ENCODE results near the gene SEZ6L. TPM values are rescaled to one million over a fixed set of nuclear protein-coding genes. Genes with fewer than 3 reads are reported as not detected.

Gene SEZ6L
- total and polyA plus RNA-seq, 12 donors: 0.17 to 16.3 (median 3.9) TPM; not detected in 1

GRCh38 chr22:26135806-26136205 is 33.5 kb upstream of the SEZ6L start:
- no peak for DNase-seq
- Histone ChIP-seq H3K27me3 (peaks cover 7% of the 10 kb centered on the region), H3K36me3 (replicated peaks in 1 of 2) (no peaks in the 10 kb centered on the region), H3K27ac (no peak overlapping the region), H3K4me3 (no peak overlapping the region), H3K4me1 (replicated peaks in 1 of 2) (no peaks in the 10 kb centered on the region), H3K9me3 (replicated peaks in 1 of 3) (no peaks in the 10 kb centered on the region)
- WGBS, 4 donors: 61 to 77% (median 72%) methylated on average over 2 of the region's 2 CpGs
- intact Hi-C loops (cut with DNase I): no loop called here
- TF ChIP-seq POLR2A (IDR thresholded peaks at IDR 0.05): no peak
- TF ChIP-seq, protein P1, sequence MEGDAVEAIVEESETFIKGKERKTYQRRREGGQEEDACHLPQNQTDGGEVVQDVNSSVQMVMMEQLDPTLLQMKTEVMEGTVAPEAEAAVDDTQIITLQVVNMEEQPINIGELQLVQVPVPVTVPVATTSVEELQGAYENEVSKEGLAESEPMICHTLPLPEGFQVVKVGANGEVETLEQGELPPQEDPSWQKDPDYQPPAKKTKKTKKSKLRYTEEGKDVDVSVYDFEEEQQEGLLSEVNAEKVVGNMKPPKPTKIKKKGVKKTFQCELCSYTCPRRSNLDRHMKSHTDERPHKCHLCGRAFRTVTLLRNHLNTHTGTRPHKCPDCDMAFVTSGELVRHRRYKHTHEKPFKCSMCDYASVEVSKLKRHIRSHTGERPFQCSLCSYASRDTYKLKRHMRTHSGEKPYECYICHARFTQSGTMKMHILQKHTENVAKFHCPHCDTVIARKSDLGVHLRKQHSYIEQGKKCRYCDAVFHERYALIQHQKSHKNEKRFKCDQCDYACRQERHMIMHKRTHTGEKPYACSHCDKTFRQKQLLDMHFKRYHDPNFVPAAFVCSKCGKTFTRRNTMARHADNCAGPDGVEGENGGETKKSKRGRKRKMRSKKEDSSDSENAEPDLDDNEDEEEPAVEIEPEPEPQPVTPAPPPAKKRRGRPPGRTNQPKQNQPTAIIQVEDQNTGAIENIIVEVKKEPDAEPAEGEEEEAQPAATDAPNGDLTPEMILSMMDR (IDR thresholded peaks at IDR 0.05): no peak

- H3K4me1 ChIP-seq (replicated peaks in 1 of 2): no peaks in the 10 kb centered on the region
- H3K36me3 ChIP-seq (replicated peaks in 1 of 2): no peaks in the 10 kb centered on the region
- H3K4me3 ChIP-seq: no peak overlapping the region
- no peaks in the 10 kb centered on the region for H3K9me3 ChIP-seq (replicated peaks in 1 of 3)
- no peak overlapping the region for H3K27ac ChIP-seq
- WGBS, 4 donors: 39 to 63% (median 50%) methylated on average over 1 to 4 of the region's 4 CpGs
- DNase-seq: peak in 1 of 7 donors; percentile 81
- intact Hi-C loops (cut with DNase I): no loop called here
- H3K27me3 ChIP-seq: peaks cover 7% of the 10 kb centered on the region
- TF ChIP-seq POLR2A (IDR thresholded peaks at IDR 0.05): no peak
- TF ChIP-seq, protein P1 (IDR thresholded peaks at IDR 0.05): no peak
Observed at GRCh38 chr22:26139310-26139709, 30.0 kb upstream of the SEZ6L start.

GRCh38 chr22:26141831-26142230 is 27.4 kb upstream of the SEZ6L start:
- Histone ChIP-seq H3K36me3 (replicated peaks in 1 of 2) (no peaks in the 10 kb centered on the region), H3K4me3 (no peak overlapping the region), H3K9me3 (replicated peaks in 1 of 3) (no peaks in the 10 kb centered on the region), H3K27me3 (peaks cover 11% of the 10 kb centered on the region), H3K4me1 (replicated peaks in 1 of 2) (no peaks in the 10 kb centered on the region), H3K27ac (no peak overlapping the region)
- 64 to 70% (median 67%) methylated on average over 4 of the region's 4 CpGs for WGBS, 4 donors
- DNase-seq: no peak
- TF ChIP-seq, protein P1 (IDR thresholded peaks at IDR 0.05): no peak
- no peak for TF ChIP-seq POLR2A (IDR thresholded peaks at IDR 0.05)
- intact Hi-C loops (cut with DNase I): no loop called here

DNA sequence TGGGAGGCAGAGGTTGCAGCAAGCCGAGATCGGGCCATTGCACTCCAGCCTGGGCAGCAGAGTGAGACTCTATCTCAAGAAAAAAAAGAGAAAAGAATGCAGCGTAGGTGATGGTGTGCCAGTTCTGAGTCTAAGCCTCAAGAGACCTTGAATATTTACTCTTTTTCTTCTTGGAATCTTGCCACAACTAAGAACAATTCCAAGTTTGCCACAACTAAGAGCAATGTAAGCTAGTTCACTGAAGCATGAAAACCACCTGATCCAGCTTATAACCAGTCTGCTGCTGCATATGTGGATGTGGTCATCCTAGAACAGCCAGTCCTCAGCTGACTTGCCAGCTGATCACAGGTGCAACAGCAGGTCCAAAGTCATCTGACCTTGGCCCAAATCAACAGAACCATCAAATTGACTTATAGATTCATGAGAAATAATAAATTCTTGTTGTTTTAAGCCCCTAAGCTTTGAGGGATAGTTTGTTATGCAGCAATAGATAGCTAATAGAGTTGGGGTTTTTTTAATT is 25.4 kb upstream of the SEZ6L start:
- H3K4me3 ChIP-seq: no peak overlapping the region
- no peaks in the 10 kb centered on the region for H3K4me1 ChIP-seq (replicated peaks in 1 of 2)
- no peak for TF ChIP-seq POLR2A (IDR thresholded peaks at IDR 0.05)
- TF ChIP-seq, protein P1 (IDR thresholded peaks at IDR 0.05): no peak
- no peak for DNase-seq
- 70 to 76% (median 73%) methylated on average over 3 of the region's 3 CpGs for WGBS, 4 donors
- H3K27me3 ChIP-seq: peaks cover 18% of the 10 kb centered on the region
- H3K36me3 ChIP-seq (replicated peaks in 1 of 2): no peaks in the 10 kb centered on the region
- H3K9me3 ChIP-seq (replicated peaks in 1 of 3): no peaks in the 10 kb centered on the region
- H3K27ac ChIP-seq: no peak overlapping the region
- intact Hi-C loops (cut with DNase I): no loop called here

Data from adrenal gland (tissue), 12 donors.